ENCODE measurements around the gene BORCS6. TPM values are rescaled to one million over a fixed set of nuclear protein-coding genes. Genes with fewer than 3 reads are reported as not detected.

Gene BORCS6
- total RNA-seq, 1 donor from 2014 or later, result 7.8 TPM

GRCh38 chr17:8231701-8232100, 41.7 kb upstream of the BORCS6 start:
- no peaks in the 10 kb centered on the region for H3K9me3 ChIP-seq
- ATAC-seq (no peak), DNase-seq (no peak)
- intact Hi-C loops (cut with DNase I), result no loop called here
- peaks cover 6% of the 10 kb centered on the region for H3K4me1 ChIP-seq
- H3K36me3 ChIP-seq, result peaks cover 96% of the 10 kb centered on the region
- H3K4me3 ChIP-seq, result no peak overlapping the region
- no peaks in the 10 kb centered on the region for H3K27me3 ChIP-seq
- no peak overlapping the region for H3K27ac ChIP-seq
- TF ChIP-seq CTCF (IDR thresholded peaks at IDR 0.05), result no peak

GRCh38 chr17:8227238-8227581, 37.2 kb upstream of the BORCS6 start:
- peaks cover 20% of the 10 kb centered on the region for H3K4me1 ChIP-seq
- ATAC-seq, result no peak
- no peaks in the 10 kb centered on the region for H3K9me3 ChIP-seq
- H3K27me3 ChIP-seq, result no peaks in the 10 kb centered on the region
- DNase-seq, result no peak
- TF ChIP-seq CTCF (IDR thresholded peaks at IDR 0.05), result no peak
- H3K4me3 ChIP-seq, result peak overlapping the region; percentile 32
- H3K27ac ChIP-seq, result no peak overlapping the region
- H3K36me3 ChIP-seq, result peaks cover 51% of the 10 kb centered on the region
- intact Hi-C loops (cut with DNase I), result no loop called here

GRCh38 chr17:8226536-8227237, 36.7 kb upstream of the BORCS6 start:
- DNase-seq (peak; percentile 69), ATAC-seq (no peak)
- intact Hi-C loops (cut with DNase I), result no loop called here
- peaks cover 20% of the 10 kb centered on the region for H3K4me1 ChIP-seq
- peak overlapping the region; percentile 15 for H3K27ac ChIP-seq
- no peaks in the 10 kb centered on the region for H3K9me3 ChIP-seq
- H3K4me3 ChIP-seq, result peak overlapping the region; percentile 32
- H3K36me3 ChIP-seq, result peaks cover 46% of the 10 kb centered on the region
- no peak for TF ChIP-seq CTCF (IDR thresholded peaks at IDR 0.05)
- no peaks in the 10 kb centered on the region for H3K27me3 ChIP-seq

GRCh38 chr17:8225813-8226535, 36.0 kb upstream of the BORCS6 start:
- H3K27me3 ChIP-seq, result no peaks in the 10 kb centered on the region
- peak overlapping the region; percentile 32 for H3K4me3 ChIP-seq
- ATAC-seq (no peak), DNase-seq (no peak)
- peaks cover 20% of the 10 kb centered on the region for H3K4me1 ChIP-seq
- intact Hi-C loops (cut with DNase I), result no loop called here
- H3K36me3 ChIP-seq, result peaks cover 39% of the 10 kb centered on the region
- TF ChIP-seq CTCF (IDR thresholded peaks at IDR 0.05), result no peak
- no peaks in the 10 kb centered on the region for H3K9me3 ChIP-seq
- H3K27ac ChIP-seq, result peak overlapping the region; percentile 15

- DNase-seq (no peak), ATAC-seq (no peak)
- no peak for TF ChIP-seq CTCF (IDR thresholded peaks at IDR 0.05)
- Histone ChIP-seq H3K4me1 (peaks cover 25% of the 10 kb centered on the region), H3K27ac (no peak overlapping the region), H3K36me3 (peaks cover 31% of the 10 kb centered on the region), H3K27me3 (no peaks in the 10 kb centered on the region), H3K4me3 (no peak overlapping the region), H3K9me3 (no peaks in the 10 kb centered on the region)
- intact Hi-C loops (cut with DNase I), result no loop called here
These were observed 35.2 kb upstream of the BORCS6 start for GRCh38 chr17:8224891-8225812.
